ENCODE data around the gene TMC1. TPM values are rescaled to one million over a fixed set of nuclear protein-coding genes. Genes with fewer than 3 reads are reported as not detected.
A peak's percentile ranks its signal among the peaks of the same experiment; 100 is the strongest.

TMC1 gene
- total RNA-seq, 1 experiment from 2014 or later, result not detected

GRCh38 chr9:72718503-72718902 is 197.1 kb downstream of the TMC1 start:
- in situ Hi-C loops (cut with HindIII; ENCODE audit: low sequenced_read_pairs), result no loop called here
- DNase-seq (ENCODE audit: low spot score), result no peak

- no peak for DNase-seq (ENCODE audit: low spot score)
- in situ Hi-C loops (cut with HindIII; ENCODE audit: low sequenced_read_pairs), result no loop called here
These were observed 199.7 kb downstream of the TMC1 start for GRCh38 chr9:72721067-72721466.

GRCh38 chr9:72726947-72727346 is 205.5 kb downstream of the TMC1 start:
- DNase-seq (ENCODE audit: low spot score), result no peak
- in situ Hi-C loops (cut with HindIII; ENCODE audit: low sequenced_read_pairs), result no loop called here

- in situ Hi-C loops (cut with HindIII; ENCODE audit: low sequenced_read_pairs), result no loop called here
- DNase-seq (ENCODE audit: low spot score), result no peak
These were observed 206.8 kb downstream of the TMC1 start for GRCh38 chr9:72728031-72728770.

- in situ Hi-C loops (cut with HindIII; ENCODE audit: low sequenced_read_pairs), result no loop called here
These were observed 212.5 kb downstream of the TMC1 start for GRCh38 chr9:72733895-72734294.

GRCh38 chr9:72734631-72735030 is 213.2 kb downstream of the TMC1 start:
- in situ Hi-C loops (cut with HindIII; ENCODE audit: low sequenced_read_pairs), result no loop called here
- no peak for DNase-seq (ENCODE audit: low spot score)

More at GRCh38 chr9:72733895-72734294, 212.5 kb downstream of the TMC1 start:
- no peak for DNase-seq (ENCODE audit: low spot score)

GRCh38 chr9:72743836-72744235 is 222.4 kb downstream of the TMC1 start:
- no peak for DNase-seq (ENCODE audit: low spot score)
- in situ Hi-C loops (cut with HindIII; ENCODE audit: low sequenced_read_pairs), result no loop called here

GRCh38 chr9:72749276-72749675 is 227.9 kb downstream of the TMC1 start:
- DNase-seq (ENCODE audit: low spot score), result no peak
- in situ Hi-C loops (cut with HindIII; ENCODE audit: low sequenced_read_pairs), result no loop called here

- in situ Hi-C loops (cut with HindIII; ENCODE audit: low sequenced_read_pairs), result no loop called here
- no peak for DNase-seq (ENCODE audit: low spot score)
These were observed 230.1 kb downstream of the TMC1 start for GRCh38 chr9:72751541-72751940.

GRCh38 chr9:72753266-72753893 is 232.0 kb downstream of the TMC1 start:
- peak; percentile 55 for DNase-seq (ENCODE audit: low spot score)
- in situ Hi-C loops (cut with HindIII; ENCODE audit: low sequenced_read_pairs), result no loop called here

GRCh38 chr9:72755836-72756235 is 234.4 kb downstream of the TMC1 start:
- DNase-seq (ENCODE audit: low spot score), result no peak
- in situ Hi-C loops (cut with HindIII; ENCODE audit: low sequenced_read_pairs), result no loop called here

- in situ Hi-C loops (cut with HindIII; ENCODE audit: low sequenced_read_pairs), result no loop called here
- DNase-seq (ENCODE audit: low spot score), result no peak
These were observed 237.5 kb downstream of the TMC1 start for GRCh38 chr9:72758944-72759343.

- no peak for DNase-seq (ENCODE audit: low spot score)
- in situ Hi-C loops (cut with HindIII; ENCODE audit: low sequenced_read_pairs), result no loop called here
These were observed 241.6 kb downstream of the TMC1 start for GRCh38 chr9:72763022-72763421.

- DNase-seq (ENCODE audit: low spot score), result no peak
- in situ Hi-C loops (cut with HindIII; ENCODE audit: low sequenced_read_pairs), result no loop called here
These were observed 248.1 kb downstream of the TMC1 start for GRCh38 chr9:72769546-72769945.

- in situ Hi-C loops (cut with HindIII; ENCODE audit: low sequenced_read_pairs), result no loop called here
- DNase-seq (ENCODE audit: low spot score), result no peak
These were observed 251.3 kb downstream of the TMC1 start for GRCh38 chr9:72772661-72773060.

GRCh38 chr9:72773570-72773969 is 252.2 kb downstream of the TMC1 start:
- no peak for DNase-seq (ENCODE audit: low spot score)

GRCh38 chr9:72775570-72775969 is 254.2 kb downstream of the TMC1 start:
- no peak for DNase-seq (ENCODE audit: low spot score)
- in situ Hi-C loops (cut with HindIII; ENCODE audit: low sequenced_read_pairs), result no loop called here

More at GRCh38 chr9:72773570-72773969, 252.2 kb downstream of the TMC1 start:
- in situ Hi-C loops (cut with HindIII; ENCODE audit: low sequenced_read_pairs), result no loop called here

GRCh38 chr9:72779614-72780013 is 258.2 kb downstream of the TMC1 start:
- no peak for DNase-seq (ENCODE audit: low spot score)
- in situ Hi-C loops (cut with HindIII; ENCODE audit: low sequenced_read_pairs), result no loop called here

GRCh38 chr9:72786948-72787347 is 265.5 kb downstream of the TMC1 start:
- no peak for DNase-seq (ENCODE audit: low spot score)
- in situ Hi-C loops (cut with HindIII; ENCODE audit: low sequenced_read_pairs), result no loop called here

GRCh38 chr9:72788966-72789735 is 267.7 kb downstream of the TMC1 start:
- no peak for DNase-seq (ENCODE audit: low spot score)
- in situ Hi-C loops (cut with HindIII; ENCODE audit: low sequenced_read_pairs), result no loop called here

All from G401 (cell line).